Mucosa of descending colon (tissue), 3 donors: Measurements from ENCODE around the gene GALT. TPM values are rescaled to one million over a fixed set of nuclear protein-coding genes. Genes with fewer than 3 reads are reported as not detected.

Source experiments
- ATAC-seq: fragments of 200-7000 bp; cut with Tn5 transposase; one replicate; pipeline ENCODE4 v1.9.1; 2020; ENCODE audit warnings: mild to moderate bottlenecking, moderate library complexity
- DNase-seq, 3 donors: peaks; one replicate each; pipeline ENCODE4 v3.0.0-alpha.2; 2020
- H3K36me3 ChIP-seq: fragments of 200-600 bp; one replicate; pipeline ENCODE4 v1.8.0; 2021; ENCODE audit warnings: low read depth, mild to moderate bottlenecking
- H3K4me1 ChIP-seq: fragments of 200-600 bp; one replicate; pipeline ENCODE4 v1.8.0; 2021; ENCODE audit warnings: low read depth, mild to moderate bottlenecking
- H3K4me3 ChIP-seq: fragments of 200-600 bp; one replicate; pipeline ENCODE4 v1.8.0; 2021; ENCODE audit warnings: mild to moderate bottlenecking
- H3K9me3 ChIP-seq: fragments of 200-600 bp; one replicate; pipeline ENCODE4 v1.8.0; 2021; ENCODE audit warnings: mild to moderate bottlenecking
- intact Hi-C, 2 donors: fragments of 100-400 bp; cut with DNase I in 1 of 2; cut with micrococcal nuclease in 1 of 2; formaldehyde crosslinking; loops; one replicate each; pipeline versions ENCODE4 v1.11.0 to v1.11.1; 2022; cut with DNase I, micrococcal nuclease
- total RNA-seq, 3 donors: library from RNA; stranded (reverse); fragmentation: NEBNext Ultra II Directional in 2 of 3; extraction: Animal tissue kit (Norgen Biotek cat#: 25700) in 2 of 3; gene quantifications; one replicate each; pipeline versions ENCODE4 v1.2.1 to v1.2.4, GENCODE V29; 2021 to 2023
- TF ChIP-seq, protein P1 (sequence below): fragments of 200-600 bp; IDR thresholded peaks from one replicate; pipeline ENCODE4 v1.8.0; 2022; ENCODE audit warnings: antibody characterized with exemption, mild to moderate bottlenecking
- donor health status: DM: no; HTN: no; CAD: no; lungs with moderate emphysema.
- donor health status: DM: no; HTN: no; CAD: no.
- donor health status: DM: no; HTN: yes; CAD: no.

The GALT gene
- total RNA-seq, 3 donors from 2014 or later = 42.0 to 85.6 (median 63.3) TPM

DNA sequence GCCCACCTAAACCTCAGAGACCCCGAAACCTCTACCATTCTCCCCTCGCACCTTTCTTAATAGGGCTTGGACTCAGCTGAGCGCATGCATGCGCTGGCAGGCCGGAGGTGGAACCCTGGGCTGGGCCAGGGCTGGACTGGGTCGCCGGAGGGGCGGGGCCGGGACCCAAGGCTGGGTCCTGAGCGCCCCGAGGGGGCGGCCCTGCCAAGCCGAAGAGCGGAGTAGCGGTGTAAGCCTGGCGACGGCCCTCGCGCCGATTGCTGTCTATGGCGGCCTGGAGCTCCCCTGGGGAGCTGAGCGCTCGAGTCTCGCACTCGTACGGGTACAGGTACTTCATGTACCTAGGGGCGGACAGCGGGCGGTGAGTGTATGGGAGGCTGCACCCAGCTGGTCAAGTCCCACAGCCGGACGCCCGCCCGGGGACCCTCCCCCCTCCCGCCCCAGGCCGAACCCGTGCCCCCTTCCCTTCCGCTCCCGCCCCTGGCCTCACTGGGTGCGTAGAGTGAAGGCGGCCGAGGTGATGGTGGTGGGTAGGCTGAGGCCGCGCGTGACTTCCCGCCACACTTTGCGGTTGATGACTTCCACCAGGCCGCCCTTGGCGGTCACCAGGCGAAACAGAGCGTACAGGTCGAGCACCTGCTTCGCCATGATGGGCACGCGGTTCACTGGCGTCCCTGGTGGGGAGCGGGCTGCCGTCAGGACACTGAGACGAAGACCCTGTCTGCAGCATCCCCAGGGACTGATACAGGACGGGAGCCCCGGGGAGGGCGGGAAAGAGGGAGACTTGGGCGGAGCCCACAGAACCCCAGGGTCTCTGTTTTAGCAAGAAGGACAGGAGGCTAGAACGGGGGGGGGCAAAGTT lies 22.9 kb upstream of the GALT start:
- ATAC-seq = no peak
- DNase-seq = no peak
- H3K4me3 ChIP-seq = no peak overlapping the region
- TF ChIP-seq, protein P1, sequence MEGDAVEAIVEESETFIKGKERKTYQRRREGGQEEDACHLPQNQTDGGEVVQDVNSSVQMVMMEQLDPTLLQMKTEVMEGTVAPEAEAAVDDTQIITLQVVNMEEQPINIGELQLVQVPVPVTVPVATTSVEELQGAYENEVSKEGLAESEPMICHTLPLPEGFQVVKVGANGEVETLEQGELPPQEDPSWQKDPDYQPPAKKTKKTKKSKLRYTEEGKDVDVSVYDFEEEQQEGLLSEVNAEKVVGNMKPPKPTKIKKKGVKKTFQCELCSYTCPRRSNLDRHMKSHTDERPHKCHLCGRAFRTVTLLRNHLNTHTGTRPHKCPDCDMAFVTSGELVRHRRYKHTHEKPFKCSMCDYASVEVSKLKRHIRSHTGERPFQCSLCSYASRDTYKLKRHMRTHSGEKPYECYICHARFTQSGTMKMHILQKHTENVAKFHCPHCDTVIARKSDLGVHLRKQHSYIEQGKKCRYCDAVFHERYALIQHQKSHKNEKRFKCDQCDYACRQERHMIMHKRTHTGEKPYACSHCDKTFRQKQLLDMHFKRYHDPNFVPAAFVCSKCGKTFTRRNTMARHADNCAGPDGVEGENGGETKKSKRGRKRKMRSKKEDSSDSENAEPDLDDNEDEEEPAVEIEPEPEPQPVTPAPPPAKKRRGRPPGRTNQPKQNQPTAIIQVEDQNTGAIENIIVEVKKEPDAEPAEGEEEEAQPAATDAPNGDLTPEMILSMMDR = no peak
- H3K4me1 ChIP-seq = peaks cover 15% of the 10 kb centered on the region
- H3K9me3 ChIP-seq = no peaks in the 10 kb centered on the region
- no peaks in the 10 kb centered on the region for H3K36me3 ChIP-seq
- intact Hi-C loops = no loop called here

DNA sequence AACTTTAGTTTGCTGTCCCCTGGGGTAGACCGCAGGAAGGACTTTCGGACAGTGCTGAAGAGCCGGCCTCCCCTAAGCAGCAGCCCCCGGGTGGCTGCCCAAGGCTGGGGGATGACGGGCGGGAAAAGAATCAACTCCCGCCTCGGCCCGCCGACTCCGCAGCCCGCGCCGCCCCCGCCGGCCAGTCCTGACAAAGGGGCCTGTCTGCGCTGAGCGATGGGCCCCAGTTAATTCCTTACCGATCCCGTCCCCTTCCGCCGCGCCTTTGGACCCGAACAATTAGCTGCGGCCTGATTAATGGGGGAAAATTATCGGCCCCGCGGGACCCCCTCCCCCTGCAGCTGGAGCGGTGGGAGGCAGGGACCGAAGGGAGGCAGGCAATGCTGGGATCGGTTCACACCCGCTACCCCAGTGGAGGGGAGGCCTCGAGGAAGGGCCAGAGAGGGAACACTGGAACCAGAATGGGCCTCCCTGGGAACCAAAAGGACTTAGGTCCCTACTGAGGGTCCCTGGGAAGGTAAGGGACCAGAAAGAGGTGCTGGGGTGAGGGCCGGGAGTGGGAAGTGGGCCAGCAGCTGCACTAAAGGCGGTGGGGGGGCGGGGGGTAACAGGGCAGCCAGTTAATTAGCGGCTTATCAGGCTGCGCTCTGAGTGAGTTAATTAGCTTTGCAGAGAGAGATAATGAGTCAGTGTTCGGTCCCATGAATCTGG lies 21.8 kb upstream of the GALT start:
- Histone ChIP-seq H3K4me3 (no peak overlapping the region), H3K36me3 (no peaks in the 10 kb centered on the region), H3K9me3 (no peaks in the 10 kb centered on the region), H3K4me1 (peaks cover 17% of the 10 kb centered on the region)
- ATAC-seq (no peak), DNase-seq (no peak)
- intact Hi-C loops = no loop called here
- TF ChIP-seq, protein P1 = no peak

DNA sequence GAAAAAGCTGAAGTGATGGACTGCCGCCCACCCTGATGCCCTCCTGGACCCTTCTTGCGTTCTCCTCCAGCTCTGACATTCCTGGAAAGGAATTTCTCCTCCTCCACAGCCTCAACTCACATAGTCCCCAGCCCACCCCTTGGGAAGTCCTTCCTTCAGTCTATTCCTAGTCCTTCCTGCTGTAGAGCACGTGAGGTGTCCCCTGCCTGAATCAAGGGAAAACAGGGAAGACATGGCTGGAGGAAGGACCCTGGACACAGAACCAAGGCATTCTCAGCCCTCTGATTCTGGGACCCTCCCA lies 21.3 kb upstream of the GALT start:
- TF ChIP-seq, protein P1 = no peak
- DNase-seq (no peak), ATAC-seq (no peak)
- Histone ChIP-seq H3K4me1 (peaks cover 16% of the 10 kb centered on the region), H3K9me3 (no peaks in the 10 kb centered on the region), H3K36me3 (no peaks in the 10 kb centered on the region), H3K4me3 (no peak overlapping the region)
- intact Hi-C loops = no loop called here

DNA sequence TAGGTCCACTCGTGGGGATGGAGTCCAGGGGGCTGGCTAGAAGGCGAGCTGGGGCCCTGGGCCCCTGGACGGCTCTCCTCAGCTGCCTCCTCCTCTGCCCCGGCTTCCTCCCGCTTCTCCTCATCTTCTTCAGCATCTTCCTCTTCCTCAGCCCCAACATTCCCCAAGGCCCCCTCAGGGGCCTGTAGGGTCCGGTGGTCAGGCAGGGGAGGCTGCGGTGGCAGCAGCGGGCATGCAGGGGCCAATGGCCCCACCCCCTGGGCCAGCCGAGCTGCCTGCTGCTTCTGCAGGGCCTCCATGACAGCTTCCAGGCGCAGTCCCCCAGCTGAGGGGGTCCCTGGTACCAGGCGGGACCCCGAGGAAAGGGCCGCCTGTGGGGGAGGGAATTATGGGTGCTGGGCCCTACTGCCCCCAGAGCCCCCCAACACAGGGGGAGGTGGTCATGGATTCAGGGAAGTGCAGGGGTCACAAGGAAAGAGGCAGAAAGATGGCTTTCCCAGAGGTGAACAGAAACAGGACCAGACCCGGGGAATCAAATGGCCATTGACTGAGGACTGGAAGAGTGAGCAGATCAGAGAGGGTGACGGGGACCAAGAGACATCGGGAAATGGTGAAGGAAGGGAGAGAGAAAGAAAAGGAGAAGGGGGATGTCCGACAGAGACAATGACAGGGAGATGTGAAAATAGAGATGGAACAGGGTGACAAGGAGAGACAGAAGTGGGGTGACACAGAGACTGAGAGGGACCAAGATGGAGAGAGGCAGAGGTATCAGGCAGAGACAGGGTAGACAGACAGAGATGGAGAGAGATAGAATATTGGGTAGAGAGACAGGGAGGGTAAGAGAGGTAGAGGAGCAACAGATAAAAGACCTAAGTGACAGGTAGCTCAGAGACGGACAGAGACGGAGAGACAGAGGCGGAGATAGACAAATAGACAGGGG lies 18.5 kb upstream of the GALT start:
- Histone ChIP-seq H3K9me3 (no peaks in the 10 kb centered on the region), H3K4me3 (no peak overlapping the region), H3K36me3 (no peaks in the 10 kb centered on the region), H3K4me1 (peaks cover 23% of the 10 kb centered on the region)
- TF ChIP-seq, protein P1 = no peak
- ATAC-seq (no peak), DNase-seq (no peak)
- intact Hi-C loops = no loop called here

DNA sequence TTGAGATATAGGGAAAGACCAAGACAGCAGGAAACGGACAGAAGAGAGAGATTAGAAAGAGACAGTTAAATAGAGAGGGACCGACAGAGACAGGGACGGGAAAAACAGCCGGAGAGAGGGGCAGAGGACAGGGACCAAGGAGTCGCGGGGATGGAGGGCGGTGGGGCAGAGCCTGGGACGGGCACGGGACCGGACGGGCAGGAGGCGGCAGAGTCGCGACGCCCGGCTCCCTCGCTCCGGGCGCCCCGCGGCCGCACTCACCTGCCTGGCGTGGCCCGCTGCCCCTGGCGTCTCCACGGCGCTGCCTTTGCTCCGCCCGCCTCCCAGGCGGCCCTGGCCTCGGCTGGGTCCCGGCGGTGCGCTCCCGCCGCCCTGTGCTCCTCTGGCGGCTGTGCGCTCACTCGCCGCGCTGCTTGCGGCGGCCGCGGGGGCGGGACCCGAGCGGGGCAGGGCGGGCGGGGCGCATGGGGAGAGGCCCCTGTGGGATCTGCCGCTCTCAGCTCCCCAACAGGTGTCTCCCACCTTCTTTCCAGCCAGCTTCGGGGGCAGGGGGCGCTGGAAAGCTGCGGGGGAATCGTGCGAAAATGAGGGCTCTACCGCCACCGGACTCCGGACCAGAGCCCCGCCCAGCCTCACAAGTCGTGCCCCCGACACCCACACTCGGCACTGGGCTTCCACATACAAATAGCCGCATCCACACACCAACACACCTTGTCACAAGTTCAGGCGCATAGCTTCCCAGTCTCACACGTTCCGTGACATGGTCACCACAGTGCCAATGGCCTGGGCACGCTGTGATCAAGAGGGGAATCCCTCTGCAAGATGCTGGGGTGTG lies 17.6 kb upstream of the GALT start, which contains the start of gene ARID3C:
Gene ARID3C (minus strand): TSS at position 411 of the 835 bp plus-strand sequence. CDS start 1,052 bp downstream, outside the sequence.
- intact Hi-C loops = no loop called here
- H3K36me3 ChIP-seq = no peaks in the 10 kb centered on the region
- peak in 2 of 3 donors; percentile 34 to 69 for DNase-seq
- peak; percentile 86 for ATAC-seq
- no peak within 1 kb of the TSS for H3K4me3 ChIP-seq
- peaks cover 23% of the 10 kb centered on the region for H3K4me1 ChIP-seq
- no peaks in the 10 kb centered on the region for H3K9me3 ChIP-seq
- TF ChIP-seq, protein P1 = no peak
